SK-N-SH treated with all-trans-retinoic acid at 6 μM for 48 hours (cell line): ENCODE measurements around the gene SPHK2.

Source experiments
- CREB5 ChIP-seq: fragments of 250-450 bp; sonication (Bioruptor Pico); IDR thresholded peaks from 2 replicates; pipeline ENCODE4 v1.5.1; 2020; ENCODE audit warnings: low read depth, mild to moderate bottlenecking, moderate library complexity
- ISL1 ChIP-seq: fragments of 250-450 bp; sonication (Bioruptor Pico); IDR thresholded peaks from 2 replicates; pipeline ENCODE4 v2.1.2; 2022; ENCODE audit warnings: mild to moderate bottlenecking, moderate library complexity
- OSR1 ChIP-seq: fragments of 250-450 bp; sonication (Bioruptor Pico); IDR thresholded peaks from 2 replicates; pipeline ENCODE4 v1.8.0; 2022; ENCODE audit warnings: moderate library complexity, mild to moderate bottlenecking, inconsistent platforms
- PATZ1 ChIP-seq: fragments of 250-450 bp; sonication (Bioruptor Pico); IDR thresholded peaks from 2 replicates; pipeline ENCODE4 v1.8.0; 2020; ENCODE audit warnings: mild to moderate bottlenecking, moderate library complexity, borderline replicate concordance
- TOX ChIP-seq: fragments of 250-450 bp; sonication (Bioruptor Pico); IDR thresholded peaks from 2 replicates; pipeline ENCODE4 v1.8.0; 2021; ENCODE audit warnings: mild to moderate bottlenecking, moderate library complexity, borderline replicate concordance
- TSHZ2 ChIP-seq: fragments of 250-450 bp; sonication (Bioruptor Pico); IDR thresholded peaks from 2 replicates; pipeline ENCODE4 v1.5.0; 2020; ENCODE audit warnings: mild to moderate bottlenecking, moderate library complexity
- ZFP3 ChIP-seq: fragments of 250-450 bp; sonication (Bioruptor Pico); IDR thresholded peaks from 2 replicates; pipeline ENCODE4 v1.5.0; 2020; ENCODE audit warnings: mild to moderate bottlenecking, moderate library complexity
- ZNF70 ChIP-seq: fragments of 450-650 bp; formaldehyde crosslinking; IDR thresholded peaks from 2 replicates; pipeline ENCODE4 v1.5.0; 2020; ENCODE audit warnings: mild to moderate bottlenecking, moderate library complexity
- ZNF8 ChIP-seq: fragments of 450-650 bp; formaldehyde crosslinking; IDR thresholded peaks from 2 replicates; pipeline ENCODE4 v1.5.0; 2020; ENCODE audit warnings: mild to moderate bottlenecking, moderate library complexity

GRCh38 chr19:48665786-48666185, 46.5 kb downstream of the SPHK2 start:
- TF ChIP-seq ZNF8 (CRISPR knock-in tag) (no peak), CREB5 (CRISPR knock-in tag) (no peak), PATZ1 (CRISPR knock-in tag) (no peak), ZFP3 (CRISPR knock-in tag) (no peak), TOX (no peak), ISL1 (no peak), OSR1 (CRISPR knock-in tag) (no peak), ZNF70 (no peak), TSHZ2 (CRISPR knock-in tag) (no peak)
